HG03066 (cell line): Measurements from ENCODE around the gene RAB31.
"Not testable (repeated sequence)": the region's sequence is repeated elsewhere in the genome, so short reads cannot be mapped to it uniquely, and the experiment has no call there.

Source experiments
- ATAC-seq: cut with Tn5 transposase; IDR thresholded peaks from one replicate; pipeline ENCODE4 v1.9.1; 2021; ENCODE audit warnings: low read depth; ENCODE audit not compliant: unreplicated experiment

Gene RAB31

DNA sequence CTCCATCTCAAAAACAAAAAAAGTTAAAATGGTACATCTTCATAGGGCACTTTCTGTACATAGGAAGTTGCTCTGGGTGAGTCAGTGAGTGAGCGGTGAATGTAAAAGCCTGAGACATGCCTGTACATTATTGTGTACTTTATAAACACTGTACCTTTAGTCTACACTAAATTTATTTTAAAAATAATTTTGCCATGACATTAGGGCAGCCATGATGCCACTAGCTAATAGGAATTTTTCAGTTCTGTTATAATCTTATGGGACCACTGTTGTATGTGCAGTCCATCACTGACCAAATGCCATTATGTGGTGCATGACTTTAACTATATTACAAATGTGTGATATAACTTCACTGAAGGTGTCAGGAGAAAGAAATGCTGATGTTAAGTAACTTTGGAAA lies 166.6 kb downstream of the RAB31 start:
- ATAC-seq = no peak

DNA sequence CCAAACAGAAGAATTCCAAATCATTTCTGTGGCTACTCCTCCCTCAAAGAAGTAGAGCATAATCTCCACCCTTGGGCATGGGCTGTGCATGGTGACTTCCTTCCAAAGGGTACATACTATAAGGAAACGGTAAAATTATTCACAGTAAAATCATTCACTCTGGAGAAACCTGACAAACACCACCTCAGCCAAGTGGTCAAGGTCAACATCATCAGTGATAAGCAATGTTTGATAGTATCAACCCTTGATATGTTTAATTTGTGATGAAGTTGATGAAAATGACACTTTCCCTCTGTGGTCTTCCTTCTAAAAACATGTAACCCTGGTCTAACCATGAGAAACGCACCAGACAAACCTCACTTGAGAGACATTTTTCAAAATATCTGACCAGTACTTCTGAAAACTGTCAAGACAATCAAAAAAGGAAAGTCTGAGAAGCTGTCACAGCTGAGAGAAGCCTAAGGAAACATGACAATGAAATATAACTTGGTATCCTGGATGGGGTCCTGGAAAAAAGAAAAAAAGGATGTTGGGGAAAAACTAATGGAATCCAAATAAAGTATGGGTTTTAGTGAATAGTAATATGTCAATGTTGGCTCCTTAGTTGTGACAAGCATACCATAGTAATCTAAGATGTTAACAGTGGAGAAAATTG lies 168.2 kb downstream of the RAB31 start:
- ATAC-seq = no peak

- no peak for ATAC-seq
Measured at GRCh38 chr18:9876867-9877654, 169.0 kb downstream of the RAB31 start.

DNA sequence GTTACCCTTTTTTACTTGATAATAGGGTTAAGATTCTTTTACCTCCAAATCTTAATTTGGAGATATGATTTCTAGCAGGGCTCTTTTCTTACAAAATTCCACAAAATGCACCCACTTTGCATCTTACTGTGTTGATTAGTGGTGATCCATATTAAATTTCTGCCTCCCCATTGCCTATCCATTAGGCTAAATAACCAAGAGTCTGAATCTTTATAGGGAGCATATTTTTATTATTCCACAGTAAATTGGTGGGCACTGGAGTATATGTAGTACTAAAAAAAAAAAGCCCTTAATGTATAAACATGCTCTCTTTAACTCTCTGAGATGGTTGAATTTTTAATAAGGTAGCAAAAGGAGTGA lies 169.5 kb downstream of the RAB31 start:
- no peak for ATAC-seq

DNA sequence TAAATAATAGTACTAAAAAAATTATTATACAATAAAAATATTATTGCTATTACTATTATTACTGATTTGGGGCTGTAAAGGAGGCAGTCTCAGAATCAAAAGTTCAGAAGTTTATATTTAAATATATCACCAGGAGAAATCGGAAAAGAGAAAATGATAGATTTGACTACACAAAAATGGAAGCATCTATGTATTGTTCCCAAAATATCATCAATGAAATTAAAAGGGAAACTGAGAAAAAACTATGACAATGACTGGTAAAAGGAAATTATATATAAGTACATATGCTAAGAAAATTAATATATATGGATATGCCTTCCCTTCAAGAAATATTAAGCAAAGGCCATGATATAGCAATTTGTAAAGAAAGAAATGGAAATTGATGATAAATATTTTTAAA lies 170.0 kb downstream of the RAB31 start:
- ATAC-seq = no peak

GRCh38 chr18:9878783-9879242 lies 170.7 kb downstream of the RAB31 start:
- no peak for ATAC-seq

- no peak for ATAC-seq
Measured at GRCh38 chr18:9884090-9884489, 176.0 kb downstream of the RAB31 start.

DNA sequence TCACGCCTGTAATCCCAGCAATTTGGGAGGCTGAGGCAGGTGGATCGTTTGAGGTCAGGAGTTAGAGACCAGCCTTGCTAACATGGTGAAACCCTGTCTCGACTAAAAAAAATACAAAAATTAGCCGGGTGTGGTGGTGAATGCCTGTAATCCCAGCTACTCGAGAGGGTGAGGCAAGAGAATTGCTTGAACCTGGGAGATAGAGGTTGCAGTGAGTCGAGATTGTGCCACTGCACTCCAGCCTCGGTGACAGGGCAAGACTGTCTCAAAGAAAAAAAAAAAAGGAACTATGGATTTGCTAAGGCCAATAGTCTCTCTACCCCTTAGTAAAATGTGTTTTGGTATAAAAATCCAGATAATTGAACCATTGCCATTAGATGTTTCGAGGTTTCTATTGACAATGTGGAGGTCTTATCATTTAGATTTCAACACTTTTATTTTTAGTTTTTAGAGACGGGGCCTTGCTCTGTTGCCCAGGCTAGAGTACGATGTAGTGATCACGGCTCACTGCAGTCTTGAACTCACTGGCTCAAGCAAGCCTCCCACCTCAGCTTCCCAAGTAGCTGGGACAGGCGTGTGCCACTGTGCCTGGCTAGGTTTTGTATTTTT lies 176.5 kb downstream of the RAB31 start:
- ATAC-seq = no peak

DNA sequence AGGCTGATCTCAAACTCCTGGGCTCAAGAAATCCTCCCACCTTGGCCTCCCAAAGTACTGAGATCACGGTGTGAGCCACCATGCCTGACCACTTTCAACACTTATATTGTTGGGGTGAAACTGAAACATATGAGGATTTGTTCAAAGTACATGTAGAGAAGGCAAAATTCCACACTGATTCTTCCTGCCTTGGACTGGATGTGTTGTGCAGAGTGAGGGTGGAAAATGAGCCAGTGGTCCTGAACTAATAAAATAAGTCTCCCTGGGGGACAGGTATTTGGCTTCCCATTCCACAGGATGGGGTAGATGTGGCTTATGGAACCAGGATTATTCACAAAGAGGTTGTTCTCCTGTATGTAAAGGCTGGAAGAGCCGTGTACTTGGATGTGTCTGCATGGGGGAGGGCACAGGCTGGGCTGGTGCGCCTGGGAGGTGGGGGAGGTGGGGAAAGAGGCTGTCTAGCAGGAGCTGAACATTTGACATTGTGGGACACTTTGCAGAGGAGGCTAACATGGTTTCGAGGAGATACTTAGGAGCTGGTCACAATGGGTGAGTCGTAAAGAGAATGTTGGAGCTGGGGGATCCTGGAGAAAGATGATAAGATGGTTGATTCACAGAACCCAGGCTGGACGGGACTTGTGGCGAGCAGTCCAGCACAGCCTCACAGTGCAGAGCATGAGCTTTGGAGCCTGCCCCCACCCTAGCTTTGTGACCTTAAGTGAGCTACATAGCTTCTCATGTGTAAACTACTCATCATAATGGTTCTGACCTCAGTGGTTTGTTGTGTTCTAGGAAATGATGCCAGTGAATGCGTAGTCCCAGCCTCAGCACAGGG lies 177.3 kb downstream of the RAB31 start, which contains the start of gene TXNDC2:
Gene TXNDC2, plus strand, starts transcription at position 804 of the 835 bp plus-strand sequence. CDS start 708 bp downstream, outside the sequence.
- no peak for ATAC-seq

DNA sequence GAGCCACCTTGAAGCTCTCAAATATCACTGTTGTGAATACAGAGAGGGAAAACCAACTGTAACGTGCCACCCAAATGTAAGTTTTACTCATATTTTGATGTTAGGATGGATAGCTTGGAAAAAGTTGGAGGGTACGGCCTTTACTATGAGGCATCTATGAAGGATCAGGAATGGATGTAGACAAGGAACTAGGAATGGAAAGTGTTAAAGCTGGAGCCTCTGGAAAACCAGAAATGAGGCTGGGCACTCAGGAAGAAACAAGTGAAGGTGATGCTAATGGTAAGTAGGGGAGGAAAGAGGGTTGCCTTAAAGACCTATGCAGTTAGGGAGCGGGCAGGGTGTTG lies 177.9 kb downstream of the RAB31 start:
- ATAC-seq = no peak

DNA sequence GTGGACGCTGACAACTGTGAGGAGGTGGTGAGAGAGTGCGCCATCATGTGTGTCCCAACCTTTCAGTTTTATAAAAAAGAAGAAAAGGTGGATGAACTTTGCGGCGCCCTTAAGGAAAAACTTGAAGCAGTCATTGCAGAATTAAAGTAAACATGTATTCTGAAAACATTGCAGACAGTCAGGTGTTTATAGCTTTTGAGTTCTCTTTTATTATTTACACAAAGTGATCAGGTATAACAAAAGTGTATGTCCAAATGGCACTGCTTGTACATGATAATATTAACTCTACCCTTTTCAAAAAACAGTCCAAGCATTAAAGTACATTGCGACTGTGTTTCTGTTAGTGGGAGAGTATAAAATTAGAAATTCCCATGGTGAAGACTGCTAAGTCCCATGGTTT lies 179.9 kb downstream of the RAB31 start:
- no peak for ATAC-seq

GRCh38 chr18:9890196-9890595 lies 182.1 kb downstream of the RAB31 start:
- no peak for ATAC-seq

DNA sequence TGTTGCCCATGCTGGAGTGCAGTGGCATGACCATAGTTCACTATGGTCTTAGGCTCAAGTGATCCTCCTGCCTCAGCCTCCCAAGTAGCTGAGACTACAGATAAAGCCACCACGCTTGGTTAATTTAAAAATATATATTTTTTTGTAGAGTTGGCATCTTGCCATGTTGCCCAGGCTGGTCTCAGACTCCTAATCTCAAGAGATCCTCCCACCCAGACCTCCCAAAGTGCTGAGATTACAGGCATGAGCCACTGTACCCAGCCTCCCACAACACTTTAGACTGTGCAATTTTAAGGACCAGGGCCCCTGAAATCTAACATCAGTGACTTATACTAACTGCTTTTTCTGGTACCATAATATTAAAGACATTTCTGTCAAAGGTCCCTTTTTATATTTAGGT lies 182.9 kb downstream of the RAB31 start:
- ATAC-seq = no peak

DNA sequence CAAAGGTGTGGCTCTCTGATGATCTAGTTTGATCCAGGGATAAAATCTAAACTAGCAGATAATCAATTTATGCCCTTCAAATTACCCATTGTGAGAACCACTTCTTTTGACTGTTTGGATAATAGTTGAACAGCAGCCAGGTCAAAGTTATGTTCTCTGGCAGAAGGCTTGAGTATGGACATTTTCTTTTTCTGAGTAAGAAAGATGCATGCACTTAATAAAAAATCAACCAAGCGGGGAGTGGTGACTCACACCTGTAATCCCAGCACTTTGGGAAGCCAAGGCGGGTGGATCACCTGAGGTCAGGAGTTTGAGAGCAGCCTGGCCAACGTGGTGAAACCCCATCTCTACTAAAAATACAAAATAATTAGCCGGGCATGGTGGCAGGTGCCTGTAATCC lies 183.4 kb downstream of the RAB31 start:
- not testable (repeated sequence) for ATAC-seq

DNA sequence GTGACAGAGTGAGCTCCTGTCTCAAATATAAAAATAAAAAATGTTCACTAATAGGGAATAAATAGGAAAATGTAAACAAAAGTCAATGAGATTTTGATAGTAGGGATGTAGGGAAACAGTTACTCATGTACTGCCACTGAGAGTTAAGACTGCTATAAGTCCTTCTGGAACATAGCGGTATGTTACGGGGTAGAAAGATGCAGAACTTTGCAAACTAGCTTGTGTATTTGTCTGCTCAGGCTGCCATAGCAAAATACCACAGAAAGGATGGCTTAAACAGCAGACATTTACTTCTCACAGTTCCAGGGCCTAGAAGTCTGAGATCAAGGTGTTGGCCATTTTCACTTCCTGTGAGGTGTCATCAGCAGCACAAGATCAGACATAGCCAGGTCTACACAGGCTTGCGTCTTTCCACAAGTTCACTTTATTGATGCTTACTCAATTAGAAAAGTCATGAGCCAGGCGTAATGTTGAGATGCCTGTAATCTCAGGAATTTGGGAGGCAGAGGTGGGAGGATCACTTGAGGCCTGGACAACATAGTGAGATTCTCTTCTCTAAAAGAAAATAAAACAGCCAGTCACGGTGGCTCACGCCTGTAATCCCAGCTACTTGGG lies 186.5 kb downstream of the RAB31 start:
- ATAC-seq = no peak

- ATAC-seq = no peak
Measured at GRCh38 chr18:9897129-9897528, 189.0 kb downstream of the RAB31 start.

DNA sequence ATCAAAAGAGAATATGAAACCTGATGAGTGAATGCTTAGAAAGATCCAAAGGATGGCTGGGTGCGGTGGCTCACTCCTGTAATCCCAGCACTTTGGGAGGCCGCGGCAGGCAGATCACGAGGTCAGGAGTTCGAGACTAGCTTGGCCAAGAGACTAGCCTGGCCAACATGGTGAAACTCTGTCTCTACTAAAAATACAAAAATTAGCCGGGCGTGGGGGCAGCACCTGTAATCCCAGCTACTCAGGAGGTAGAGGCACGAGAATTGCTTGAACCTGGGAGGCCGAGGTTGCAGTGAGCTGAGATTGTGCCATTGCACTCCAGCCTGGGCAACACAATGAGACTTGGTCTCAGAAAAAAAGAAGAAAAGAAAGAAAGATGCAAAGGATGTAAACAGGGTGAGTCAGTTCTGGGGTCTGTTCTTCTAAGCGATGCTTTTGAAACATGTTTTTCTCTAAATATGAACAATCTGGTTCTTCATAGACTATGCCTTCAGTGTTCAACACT lies 189.7 kb downstream of the RAB31 start:
- ATAC-seq = not testable (repeated sequence)

DNA sequence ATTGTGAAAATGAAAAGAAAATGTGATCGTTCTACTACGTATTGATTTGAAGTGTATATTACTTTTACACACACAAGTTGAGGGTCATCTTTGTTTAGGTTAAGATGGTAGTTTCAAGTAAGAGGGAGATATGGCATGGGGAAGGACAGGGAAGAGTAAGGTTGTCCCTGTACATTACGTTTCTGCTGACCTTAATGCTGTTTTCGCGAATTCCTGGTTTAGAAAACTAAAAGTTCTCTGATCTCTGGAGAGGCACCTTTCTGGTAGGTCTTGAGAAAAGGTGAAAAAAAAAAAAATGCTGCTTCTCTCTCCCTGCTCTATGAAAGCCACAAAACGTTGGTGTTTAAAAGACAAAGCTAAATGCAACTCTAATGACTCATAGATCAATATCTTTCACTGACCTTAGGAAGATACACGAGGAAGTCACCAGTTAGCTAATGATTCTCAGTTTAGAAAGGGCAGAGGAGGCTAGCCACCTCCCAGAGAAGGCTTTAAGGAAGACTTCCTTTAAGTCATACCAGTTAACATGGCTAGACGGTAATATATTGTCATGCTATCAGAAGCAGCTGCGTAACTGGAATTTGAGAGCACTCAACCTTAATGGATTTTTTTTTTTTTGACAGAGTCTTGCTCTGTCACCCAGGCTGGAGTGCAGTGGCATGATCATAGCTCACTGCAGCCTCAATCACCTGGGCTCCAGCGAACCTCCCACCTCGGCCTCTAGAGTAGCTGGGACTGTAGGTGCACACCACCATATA lies 190.9 kb downstream of the RAB31 start:
- no peak for ATAC-seq

GRCh38 chr18:9899550-9899930 lies 191.4 kb downstream of the RAB31 start:
- ATAC-seq = not testable (repeated sequence)

DNA sequence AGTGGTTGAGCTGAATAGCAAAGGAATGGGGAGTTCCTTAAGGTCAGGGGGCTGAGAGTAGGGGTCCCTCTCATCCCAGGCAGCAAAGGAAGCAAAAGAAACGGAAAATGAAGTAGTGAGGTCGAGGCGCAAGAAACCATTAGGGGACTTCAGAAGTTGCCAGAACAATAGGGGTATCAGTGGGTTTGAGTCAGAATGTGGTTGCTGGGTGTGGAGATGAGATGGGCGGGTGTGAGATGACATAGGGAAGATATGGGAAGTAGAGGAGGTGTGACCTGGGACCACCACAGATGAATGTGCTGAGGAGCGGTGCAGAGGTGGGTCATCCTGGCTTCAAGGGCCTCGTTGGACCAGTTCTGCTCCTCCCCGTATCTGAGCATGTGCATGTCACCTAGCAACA lies 192.6 kb downstream of the RAB31 start:
- ATAC-seq = no peak
